CD4-positive, alpha-beta T cell treated with Interleukin-10 for 1 hour (primary cell): ENCODE measurements around the gene GIPC2.

Experiments
- DNase-seq: peaks from one replicate; pipeline ENCODE4 v3.0.0-alpha.2; 2020

GIPC2 gene

DNA sequence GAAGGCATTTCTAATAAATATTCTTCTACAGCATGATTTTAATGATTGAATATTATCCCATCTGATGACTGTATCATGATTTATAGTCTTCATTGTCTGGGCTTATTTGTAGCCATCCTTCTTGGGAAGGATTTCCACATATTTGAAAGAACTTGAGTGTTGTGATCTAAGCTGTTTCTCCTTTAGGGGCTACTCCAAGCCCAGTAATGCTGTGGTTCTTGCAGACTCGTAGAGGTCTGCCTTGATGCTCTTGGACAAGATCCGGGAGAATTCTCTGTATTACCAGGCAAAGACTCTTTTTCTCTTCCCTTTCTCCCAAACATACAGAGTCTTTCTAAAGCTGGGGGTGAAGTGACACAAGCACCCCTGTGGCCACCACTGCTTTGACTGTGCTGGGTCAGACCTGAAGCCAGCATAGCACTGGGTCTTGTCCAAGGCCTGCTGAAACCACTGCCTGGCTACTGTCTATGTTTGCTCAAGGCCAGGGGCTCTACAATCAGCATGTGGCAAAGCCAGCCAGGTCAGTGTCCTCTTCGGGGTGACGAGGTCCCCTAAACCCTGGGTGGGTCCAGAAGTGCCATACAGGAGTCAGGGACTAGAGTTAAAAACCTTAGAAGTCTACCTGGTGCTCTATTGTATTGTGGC is 107.4 kb downstream of the GIPC2 start:
- no peak for DNase-seq

DNA sequence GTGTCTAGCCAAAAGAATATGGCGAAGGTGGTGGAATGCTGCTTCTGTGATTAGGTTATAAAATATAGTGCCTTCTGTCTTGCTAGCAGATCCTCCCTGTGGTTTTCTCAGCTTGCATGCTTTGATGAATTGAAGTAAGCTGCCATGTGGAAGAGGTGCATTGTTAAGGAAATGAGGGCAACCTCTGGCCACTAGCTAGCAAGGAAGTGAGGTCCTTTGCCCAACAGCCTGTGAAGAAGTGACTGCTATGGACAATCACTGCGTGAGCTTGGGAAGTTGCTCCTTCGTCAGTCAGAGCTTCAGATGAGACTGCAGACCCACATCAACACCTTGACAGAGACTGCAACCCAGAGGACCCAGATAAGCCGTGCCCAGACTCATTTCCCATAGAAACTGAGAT is 109.4 kb downstream of the GIPC2 start:
- DNase-seq, result no peak

DNA sequence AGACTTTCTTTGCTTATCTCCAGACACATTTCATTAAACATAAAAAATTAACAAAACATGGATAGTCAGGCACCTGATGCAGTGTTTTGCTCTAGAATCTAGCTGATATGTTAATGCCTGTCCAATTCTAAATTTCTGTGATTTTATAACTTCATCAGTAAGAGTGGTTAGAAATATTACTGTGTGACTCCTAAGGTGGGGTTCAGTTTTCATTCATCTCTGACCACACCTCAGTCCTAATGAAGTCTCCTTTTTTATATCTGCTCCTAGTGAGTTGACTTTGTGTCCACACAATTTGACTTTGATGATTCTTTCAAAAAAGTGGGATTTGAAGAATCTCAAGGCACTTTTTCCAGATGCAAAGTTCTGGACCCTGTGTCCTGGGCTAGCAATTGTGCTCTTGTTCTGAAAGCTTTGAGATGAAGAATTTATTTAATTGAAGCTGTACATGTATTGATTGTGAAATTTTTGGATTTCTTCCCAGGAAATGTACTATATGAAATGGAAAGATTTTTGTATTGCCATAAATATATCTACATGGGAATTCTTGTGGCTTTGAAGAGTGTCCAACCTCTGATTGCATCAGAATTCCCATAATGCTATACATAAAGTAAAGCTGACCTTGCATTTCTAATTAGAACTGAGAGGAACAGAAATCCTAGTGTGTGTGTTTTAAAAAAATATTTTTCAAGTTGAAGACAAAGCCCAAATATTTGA is 111.2 kb downstream of the GIPC2 start:
- DNase-seq, result no peak

DNA sequence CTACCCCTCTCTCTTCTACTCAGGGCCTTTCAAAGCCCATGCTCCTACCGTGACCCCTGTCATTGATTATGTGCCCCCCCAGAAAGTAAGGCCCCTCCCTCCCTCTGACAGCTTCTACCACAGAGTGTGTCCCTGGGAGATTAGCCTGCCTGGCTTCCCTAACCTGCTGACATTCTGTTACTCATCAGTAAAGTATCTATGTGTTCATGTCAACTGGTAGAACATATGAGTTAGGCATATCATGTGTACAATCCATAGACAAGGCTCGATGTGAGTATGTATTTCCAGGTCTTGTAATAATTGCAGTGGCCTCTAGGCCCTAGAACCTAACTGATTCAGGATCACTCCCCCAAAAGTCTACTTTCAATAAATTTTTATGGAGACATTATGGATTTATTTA is 120.0 kb downstream of the GIPC2 start:
- DNase-seq, result no peak

DNA sequence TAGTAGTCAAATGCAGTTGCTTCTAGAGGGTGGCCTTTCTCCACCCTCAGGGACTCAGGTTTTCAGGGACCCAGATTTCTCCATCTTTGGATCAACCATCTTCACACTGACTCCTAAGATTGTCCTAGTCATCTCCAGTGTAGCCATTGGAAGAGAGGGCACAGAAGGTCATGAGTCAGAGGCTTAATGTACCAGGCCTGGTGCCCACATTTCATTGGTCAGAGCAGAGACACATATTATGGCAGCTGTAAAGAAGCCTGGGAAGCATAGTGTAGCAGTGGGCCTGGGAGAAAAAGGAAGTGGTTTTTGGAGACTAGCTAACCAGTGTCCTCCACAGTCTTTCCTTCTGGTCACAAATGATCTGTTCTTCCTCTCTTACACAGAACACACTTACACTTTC is 122.5 kb downstream of the GIPC2 start:
- no peak for DNase-seq

DNA sequence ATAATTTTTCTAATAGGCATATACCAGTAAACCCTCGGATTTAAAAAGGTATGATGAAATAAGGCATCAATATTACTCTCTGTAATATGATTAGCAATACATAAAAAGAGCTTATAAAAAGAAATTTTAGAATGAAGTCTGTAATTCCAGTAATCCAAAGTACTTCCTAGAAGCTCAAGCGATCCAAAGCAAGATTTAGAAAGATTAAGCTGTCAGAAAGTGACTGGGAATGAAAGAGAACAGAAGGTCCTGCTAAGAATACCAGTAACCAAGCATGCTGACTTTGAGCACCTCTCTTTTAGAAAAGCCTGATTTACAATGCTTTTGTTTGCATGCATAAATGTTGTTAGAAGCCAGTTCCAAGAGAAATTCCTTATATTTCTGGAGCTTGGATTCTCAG is 125.1 kb downstream of the GIPC2 start:
- no peak for DNase-seq

DNA sequence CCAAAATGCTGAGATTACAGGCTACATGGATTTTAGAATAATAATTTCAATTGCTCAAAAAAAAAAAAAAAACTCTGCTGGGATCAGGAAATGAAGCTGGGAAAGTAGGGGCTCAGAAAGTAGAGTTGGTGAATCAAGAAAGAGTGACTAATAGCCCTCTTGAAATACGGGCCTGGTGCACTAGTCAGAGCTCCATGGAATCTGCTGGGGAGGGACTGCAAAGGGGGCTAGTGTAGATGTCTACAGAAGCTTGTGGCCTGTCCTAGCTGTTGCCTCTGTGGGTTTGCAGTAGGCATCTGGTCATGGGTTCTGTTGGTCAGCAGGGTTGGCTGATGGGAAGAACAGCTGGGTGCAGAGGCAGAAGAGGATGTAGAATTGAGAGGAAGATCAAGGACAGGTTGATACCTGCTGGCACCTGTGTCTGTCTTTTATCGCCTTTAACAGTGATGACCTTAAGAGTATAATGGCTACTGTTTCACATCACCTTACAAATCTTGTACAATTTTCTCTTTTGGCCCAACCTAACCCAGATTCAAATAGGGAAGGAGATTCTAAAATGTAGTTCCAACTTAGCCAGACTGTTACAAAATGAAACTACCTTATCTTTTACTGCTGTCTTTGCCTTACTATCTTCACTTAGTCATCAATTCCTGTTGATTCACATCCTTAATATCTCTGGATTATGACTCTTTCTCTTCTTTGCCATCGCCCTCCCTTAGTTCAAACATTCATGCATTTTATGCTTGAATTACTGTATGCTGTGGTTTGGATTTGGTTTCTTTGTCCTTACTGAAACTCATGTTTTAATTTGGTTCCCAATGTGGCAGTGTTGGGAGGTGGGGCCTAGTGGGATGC is 126.2 kb downstream of the GIPC2 start:
- no peak for DNase-seq

DNA sequence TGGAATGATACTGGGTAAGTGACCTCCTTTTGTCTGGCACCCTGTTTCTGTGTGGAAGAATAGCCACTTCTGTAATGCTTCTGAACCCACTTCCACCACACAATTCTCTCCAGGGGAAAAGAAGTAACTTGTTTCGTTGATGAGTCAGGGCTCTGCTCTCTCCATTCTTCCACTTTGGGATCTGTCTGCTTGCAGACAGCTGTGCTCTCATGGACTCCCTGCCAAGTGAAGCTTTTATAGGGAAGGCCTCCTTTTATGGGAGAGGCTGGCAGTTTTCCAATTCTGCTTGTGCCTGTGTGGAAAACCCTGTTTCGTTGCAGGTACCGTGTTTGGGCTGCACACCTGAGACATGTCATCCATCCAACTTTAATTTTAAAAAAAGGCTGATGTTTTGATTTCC is 130.7 kb downstream of the GIPC2 start:
- DNase-seq, result no peak

DNA sequence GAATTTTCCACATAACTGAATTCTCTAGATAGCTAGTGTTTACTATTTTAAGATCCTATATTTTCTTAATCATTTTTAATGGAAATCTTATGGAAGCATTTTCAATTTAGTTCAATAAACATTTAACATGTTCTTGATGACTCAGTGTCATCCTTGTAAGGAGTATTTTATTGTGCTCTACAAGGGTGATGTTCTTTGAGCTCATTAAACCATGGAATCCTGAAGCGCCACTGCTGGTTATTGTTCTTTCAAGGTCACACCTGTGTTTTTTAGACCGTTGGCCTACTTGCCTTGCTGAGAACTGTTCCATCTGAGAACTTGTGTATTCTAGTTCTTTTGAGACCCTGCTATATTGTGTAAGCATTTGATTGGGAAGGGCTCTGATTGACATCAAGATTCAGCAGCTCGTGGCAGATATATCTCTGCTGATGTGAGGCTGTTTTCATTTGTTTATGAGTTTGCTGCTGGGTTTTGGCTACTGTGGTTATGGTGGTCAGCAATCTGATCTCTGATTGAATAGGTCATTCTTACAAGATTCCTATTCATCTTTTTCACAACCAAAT is 132.0 kb downstream of the GIPC2 start:
- no peak for DNase-seq

DNA sequence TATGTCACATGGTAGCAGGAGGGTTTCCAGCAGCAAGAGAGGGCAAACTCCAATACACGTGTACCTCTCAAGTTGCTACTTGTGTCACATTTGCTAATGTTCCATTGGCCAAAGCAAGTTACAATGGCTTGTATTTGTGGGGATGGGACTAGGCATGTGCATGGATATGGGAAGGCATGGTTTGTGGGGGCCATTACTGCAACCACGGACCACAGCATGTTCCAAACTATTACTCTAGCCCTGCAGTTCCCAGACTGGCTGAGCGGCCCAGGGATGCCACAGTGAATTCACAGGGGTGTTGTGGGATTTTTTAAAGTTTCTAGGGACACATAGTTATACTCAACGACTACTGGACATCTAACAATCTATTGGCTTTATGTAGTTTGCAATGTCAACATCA is 133.1 kb downstream of the GIPC2 start:
- DNase-seq, result no peak

DNA sequence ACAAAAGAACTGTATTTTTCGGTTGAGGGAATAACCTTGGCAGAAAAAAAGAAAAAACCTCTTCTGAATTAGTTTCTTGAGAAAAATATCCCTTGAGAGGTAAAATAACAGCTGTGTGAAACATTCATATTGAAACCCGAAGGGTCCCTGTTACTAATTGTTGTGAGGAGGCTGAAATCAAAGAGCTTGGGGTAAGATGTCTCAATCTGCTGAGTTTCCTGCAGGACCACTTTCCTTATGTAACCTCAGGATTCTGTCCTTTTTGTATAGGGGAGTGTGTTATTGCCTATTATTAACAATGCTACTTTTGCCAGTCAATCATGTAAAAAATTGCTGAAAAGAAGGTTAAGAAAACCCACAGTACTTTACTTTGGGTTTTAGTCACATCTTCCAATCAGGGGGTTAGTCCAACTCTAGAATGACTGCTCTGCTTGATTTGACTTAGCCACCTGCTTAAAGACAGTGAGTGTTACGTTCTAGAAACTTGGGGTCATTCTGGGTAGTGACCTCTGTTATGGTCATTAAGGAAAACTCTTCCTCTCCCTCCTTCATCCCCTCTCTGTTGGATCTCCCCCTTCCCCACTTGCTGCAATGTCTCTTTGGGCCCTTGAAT is 138.8 kb downstream of the GIPC2 start:
- no peak for DNase-seq
